H1 (cell line): Measurements from ENCODE around the gene LIX1L. TPM values are rescaled to one million over a fixed set of nuclear protein-coding genes. Genes with fewer than 3 reads are reported as not detected.

ENCODE experiments used
- CTCF ChIA-PET: fragments of 300-600 bp; sonication (Branson Sonifier 250); formaldehyde crosslinking; loops from one replicate; lab custom pipeline; 2021; ENCODE audit not compliant: partially characterized antibody; lab: Charles Lee
- POLR2A ChIA-PET: fragments of 300-600 bp; sonication (Branson Sonifier 250); formaldehyde crosslinking; loops from one replicate; lab custom pipeline; 2021; ENCODE audit warnings: inconsistent platforms; ENCODE audit not compliant: partially characterized antibody; lab: Charles Lee
- DNase-seq, 2 experiments: peaks; one replicate each; pipeline versions ENCODE4 v3.0.0 to v3.0.0-alpha.2; 2010 to 2022; ENCODE audit warnings: low spot score in 2 of 2, low read depth in 1 of 2, mixed read lengths in 1 of 2
- FAIRE-seq: peaks from 2 replicates; lab custom pipeline; 2011; peaks lifted over from hg19 to GRCh38; lab: Jason Lieb, UNC
- H2AFZ ChIP-seq: 2 replicates; pipeline ENCODE4 v1.8.1; 2012; ENCODE audit warnings: low read length, inconsistent platforms
- H2AK5ac ChIP-seq: 2 replicates; pipeline ENCODE4 v1.6.1; 2013; ENCODE audit warnings: low read depth, low read length
- H2BK120ac ChIP-seq: replicated peaks from 2 replicates; pipeline ENCODE3; 2013; ENCODE audit warnings: low read depth, low read length, inconsistent platforms
- H2BK12ac ChIP-seq: 2 replicates; pipeline ENCODE4 v1.6.1; 2013; ENCODE audit warnings: low read depth, low read length
- H2BK15ac ChIP-seq: 2 replicates; pipeline ENCODE4 v1.6.1; 2013; ENCODE audit warnings: low read length
- H2BK20ac ChIP-seq: 2 replicates; pipeline ENCODE4 v1.6.1; 2013; ENCODE audit warnings: low read length
- H2BK5ac ChIP-seq: 2 replicates; pipeline ENCODE4 v1.6.1; 2013; ENCODE audit warnings: low read depth, low read length
- H3K14ac ChIP-seq: 2 replicates; pipeline ENCODE4 v1.6.1; 2013; ENCODE audit warnings: inconsistent platforms; ENCODE audit not compliant: insufficient read length
- H3K18ac ChIP-seq: 2 replicates; pipeline ENCODE4 v1.6.1; 2013; ENCODE audit warnings: low read length; ENCODE audit errors: extremely low read depth
- H3K23ac ChIP-seq: 2 replicates; pipeline ENCODE4 v1.6.1; 2013; ENCODE audit warnings: inconsistent platforms; ENCODE audit not compliant: insufficient read length
- H3K23me2 ChIP-seq: 2 replicates; pipeline ENCODE4 v1.6.1; 2013; ENCODE audit warnings: low read depth, low read length
- H3K27ac ChIP-seq: 2 replicates; pipeline ENCODE4 v1.6.1; 2011; ENCODE audit warnings: low read depth, low read length, inconsistent platforms
- H3K27me3 ChIP-seq, 4 experiments: replicated peaks in 1 of 4; 1 replicate in 1 of 4; 2 replicates in 3 of 4; pipeline versions ENCODE4 v1.6.1 to v1.8.1; 2011 to 2013; ENCODE audit warnings: low read length in 3 of 4, mild to moderate bottlenecking in 3 of 4, inconsistent platforms in 2 of 4, mixed read lengths in 2 of 4, moderate library complexity in 1 of 4; ENCODE audit not compliant: control insufficient read depth in 3 of 4, insufficient read depth in 3 of 4; ENCODE audit errors: extremely low read depth in 1 of 4
- H3K36me3 ChIP-seq, 4 experiments: 2 replicates each; pipeline versions ENCODE4 v1.6.1 to v1.8.1; 2011 to 2013; ENCODE audit warnings: mild to moderate bottlenecking in 4 of 4, low read length in 3 of 4, moderate library complexity in 2 of 4, control low read depth in 1 of 4, inconsistent platforms in 1 of 4; ENCODE audit not compliant: insufficient read depth in 4 of 4, control insufficient read depth in 2 of 4
- H3K4ac ChIP-seq: replicated peaks from 2 replicates; pipeline ENCODE3; 2013; ENCODE audit warnings: low read length, low read depth, mixed read lengths, inconsistent platforms; ENCODE audit not compliant: insufficient read length
- H3K4me1 ChIP-seq, 4 experiments: replicated peaks in 1 of 4; 1 replicate in 1 of 4; 2 replicates in 3 of 4; pipeline versions ENCODE4 v1.6.1 to v1.8.1; 2011 to 2013; ENCODE audit warnings: low read length in 3 of 4, inconsistent platforms in 2 of 4, mixed read lengths in 1 of 4; ENCODE audit not compliant: insufficient read depth in 4 of 4, control insufficient read depth in 3 of 4
- H3K4me2 ChIP-seq, 2 experiments: 2 replicates each; pipeline versions ENCODE4 v1.6.1 to v1.8.1; 2011 to 2013; ENCODE audit warnings: low read depth in 2 of 2, low read length in 2 of 2, control low read depth in 1 of 2, inconsistent platforms in 1 of 2, mild to moderate bottlenecking in 1 of 2; ENCODE audit not compliant: insufficient read depth in 1 of 2
- H3K4me3 ChIP-seq, 4 experiments: fragments of 200-600, 300-600 bp in 1 of 4; sonication (generic), shearing (Covaris generic), sonication (Bioruptor Twin) in 1 of 4; 2 replicates each; pipeline versions ENCODE4 v1.5.1 to v1.8.1; 2011 to 2016; ENCODE audit warnings: low read length in 4 of 4, low read depth in 3 of 4, control low read depth in 2 of 4, inconsistent platforms in 2 of 4, mild to moderate bottlenecking in 2 of 4, mixed read lengths in 1 of 4, moderate library complexity in 1 of 4; ENCODE audit not compliant: insufficient read depth in 2 of 4; ENCODE audit errors: extremely low read depth in 1 of 4
- H3K56ac ChIP-seq: replicated peaks from 2 replicates; pipeline ENCODE3; 2013; ENCODE audit warnings: low read depth, mild to moderate bottlenecking, mixed read lengths, low read length, inconsistent platforms; ENCODE audit not compliant: insufficient read length
- H3K79me1 ChIP-seq: 2 replicates; pipeline ENCODE4 v1.6.1; 2013; ENCODE audit warnings: low read depth, low read length, control low read depth
- H3K79me2 ChIP-seq, 2 experiments: 2 replicates each; pipeline versions ENCODE4 v1.6.1 to v1.8.1; 2012 to 2013; ENCODE audit warnings: low read length in 2 of 2, mild to moderate bottlenecking in 2 of 2, inconsistent platforms in 1 of 2; ENCODE audit not compliant: insufficient read depth in 2 of 2, control insufficient read depth in 1 of 2
- H3K9ac ChIP-seq, 4 experiments: replicated peaks in 1 of 4; 1 replicate in 1 of 4; 2 replicates in 3 of 4; pipeline versions ENCODE4 v1.6.1 to v1.8.1; 2011 to 2013; ENCODE audit warnings: low read depth in 3 of 4, low read length in 3 of 4, control low read depth in 2 of 4, mild to moderate bottlenecking in 2 of 4, moderate library complexity in 2 of 4, inconsistent platforms in 1 of 4; ENCODE audit errors: extremely low read depth in 1 of 4
- H3K9me3 ChIP-seq, 2 experiments: 2 replicates each; pipeline versions ENCODE4 v1.6.1 to v1.8.1; 2012 to 2013; ENCODE audit warnings: mild to moderate bottlenecking in 2 of 2, moderate library complexity in 2 of 2, control low read depth in 1 of 2, inconsistent platforms in 1 of 2, low read depth in 1 of 2, low read length in 1 of 2, mixed read lengths in 1 of 2; ENCODE audit not compliant: insufficient read depth in 2 of 2
- H4K20me1 ChIP-seq, 2 experiments: replicated peaks in 1 of 2; 2 replicates each; pipeline versions ENCODE3 to v1.8.1; 2011 to 2013; ENCODE audit warnings: inconsistent platforms in 2 of 2, low read length in 2 of 2, mild to moderate bottlenecking in 1 of 2; ENCODE audit not compliant: insufficient read depth in 2 of 2, control insufficient read depth in 1 of 2
- H4K5ac ChIP-seq: 2 replicates; pipeline ENCODE4 v1.6.1; 2013; ENCODE audit warnings: low read length, low read depth, mixed read lengths, inconsistent platforms; ENCODE audit not compliant: insufficient read length
- H4K8ac ChIP-seq: 2 replicates; pipeline ENCODE4 v1.8.0; 2013; ENCODE audit warnings: mild to moderate bottlenecking, moderate library complexity, low read length, inconsistent platforms; ENCODE audit not compliant: insufficient read depth; ENCODE audit errors: extremely low read depth
- H4K91ac ChIP-seq: replicated peaks from 2 replicates; pipeline ENCODE3; 2013; ENCODE audit warnings: low read length, mixed read lengths, inconsistent platforms; ENCODE audit not compliant: insufficient read length
- ATF3 ChIP-seq: IDR thresholded peaks from 2 replicates; pipeline ENCODE4 v1.6.1; 2011; ENCODE audit warnings: low read depth, mild to moderate bottlenecking, low read length; ENCODE audit not compliant: insufficient read depth
- BACH1 ChIP-seq: IDR thresholded peaks from 2 replicates; pipeline ENCODE4 v1.6.1; 2012; ENCODE audit warnings: low read length, improper control_type of control experiment
- BRCA1 ChIP-seq: IDR thresholded peaks from 2 replicates; pipeline ENCODE4 v1.6.1; 2012; ENCODE audit warnings: low read depth, low read length, improper control_type of control experiment
- CREB1 ChIP-seq: IDR thresholded peaks from 2 replicates; pipeline ENCODE4 v1.6.1; 2012; ENCODE audit warnings: inconsistent platforms
- FOSL1 ChIP-seq: IDR thresholded peaks from 2 replicates; pipeline ENCODE4 v1.6.1; 2011; ENCODE audit warnings: mild to moderate bottlenecking, low read depth, low read length, moderate library complexity; ENCODE audit not compliant: insufficient read depth
- KDM4A ChIP-seq: IDR thresholded peaks from one replicate; pipeline ENCODE4 v1.7.1; 2012; ENCODE audit warnings: low read depth, mild to moderate bottlenecking, moderate library complexity, low read length, inconsistent platforms; ENCODE audit not compliant: severe bottlenecking
- KDM5A ChIP-seq: fragments of 200-600 bp; IDR thresholded peaks from 2 replicates; pipeline ENCODE4 v1.7.1; 2012; ENCODE audit warnings: mild to moderate bottlenecking, low read length, inconsistent platforms, mixed read lengths
- MAFK ChIP-seq: IDR thresholded peaks from 2 replicates; pipeline ENCODE4 v1.6.1; 2012; ENCODE audit warnings: low read depth, mild to moderate bottlenecking, improper control_type of control experiment, low read length
- POLR2A ChIP-seq, 2 experiments: IDR thresholded peaks; 1 replicate in 1 of 2; 2 replicates in 1 of 2; pipeline ENCODE4 v1.6.1; 2011; ENCODE audit warnings: low read depth in 2 of 2, low read length in 2 of 2, mild to moderate bottlenecking in 2 of 2; ENCODE audit errors: control extremely low read depth in 1 of 2
- POU5F1 ChIP-seq: IDR thresholded peaks from 2 replicates; pipeline ENCODE4 v1.6.1; 2011; ENCODE audit warnings: low read depth, mild to moderate bottlenecking, low read length, moderate library complexity
- TBP ChIP-seq: IDR thresholded peaks from 2 replicates; pipeline ENCODE4 v1.6.1; 2011; ENCODE audit warnings: low read depth, low read length, improper control_type of control experiment
- WGBS, 2 experiments: shearing (Covaris generic) in 1 of 2; methylation state at CpG; one replicate each; pipeline versions ENCODE4 v1.1.6 to v1.1.7; 2013 to 2015; ENCODE audit warnings: low lambda C conversion rate in 2 of 2, mixed read lengths in 2 of 2, inconsistent platforms in 1 of 2, low coverage in 1 of 2, missing lambda C conversion rate in 1 of 2; ENCODE audit not compliant: insufficient replicate concordance in 2 of 2, insufficient coverage in 1 of 2, insufficient read length in 1 of 2; ENCODE audit errors: extremely low coverage in 1 of 2, missing lambda C conversion rate in 1 of 2; 5-methylcytosine and 5-hydroxymethylcytosine counted together
- polyA plus RNA-seq, 7 experiments: library from polyadenylated mRNA; depleted of rRNA in 3 of 7; stranded (reverse) in 5 of 7; unstranded in 2 of 7; fragments of >200 nt in 5 of 7; fragments of 200-250 nt in 2 of 7; gene quantifications; 1 replicate in 5 of 7; 2 replicates in 1 of 7; 4 replicates in 1 of 7; pipeline versions ENCODE4 v1.2.1 to v1.2.3, GENCODE V29; 2011 to 2013; ENCODE audit warnings: missing spikeins in 2 of 7, mixed read lengths in 2 of 7
- total RNA-seq: library from RNA; stranded (reverse); fragmentation: NEBNext Ultra II Directional; extraction: Animal tissue kit (Norgen Biotek cat#: 25700); gene quantifications from 2 replicates; pipeline ENCODE4 v1.2.1, GENCODE V29; 2021

The LIX1L gene
- total and polyA plus RNA-seq, 2 of the 8 experiments (the other 6 are each of a cell fraction or from before 2014, with no cell fraction given), result 2.9 to 3.7 TPM

DNA sequence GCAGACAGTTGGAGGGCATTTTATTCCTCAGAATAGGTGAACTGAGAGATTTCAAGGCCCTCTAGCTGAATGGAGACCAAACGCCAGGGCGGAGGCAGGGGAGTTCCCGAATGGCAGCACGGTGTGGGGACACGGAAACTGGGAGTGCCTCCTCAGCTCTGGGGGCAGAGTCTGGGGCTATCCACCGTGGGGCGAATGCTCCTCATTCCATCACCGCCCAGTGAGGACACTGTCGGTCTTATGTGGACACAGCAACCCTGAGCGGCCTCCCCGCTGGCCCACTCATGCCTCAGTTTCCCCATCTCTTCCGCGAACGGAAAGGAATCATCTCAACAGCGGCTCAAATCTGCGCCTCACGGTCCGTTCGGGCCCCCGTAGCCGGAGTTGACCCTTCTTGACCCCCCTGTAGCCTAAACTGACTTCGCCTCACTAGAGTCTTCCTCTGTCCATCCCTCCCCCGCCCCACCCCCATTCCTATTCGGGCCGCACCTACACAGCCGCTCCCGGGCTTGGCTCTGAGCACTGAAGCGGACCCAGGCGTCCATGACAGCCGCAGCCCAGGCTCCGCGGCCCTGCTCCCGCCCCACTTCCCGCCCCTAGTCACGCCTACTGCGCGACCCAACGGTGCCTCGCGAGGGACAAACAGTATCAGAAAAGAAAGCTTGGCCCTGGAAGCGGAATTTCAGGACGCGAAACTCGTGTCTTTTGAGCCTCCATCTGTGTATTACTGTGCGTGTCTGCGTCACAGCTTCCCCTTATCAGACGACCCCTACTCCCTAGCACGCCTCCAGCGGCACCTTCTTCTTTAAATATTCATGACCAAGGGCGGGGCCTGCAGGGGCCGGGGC, 39.4 kb downstream of the LIX1L start, which contains the start of gene PEX11B:
TSS of gene PEX11B (minus strand) at position 574 of the 848 bp plus-strand sequence. CDS start at position 545, 29 bp downstream.
- WGBS, 2 experiments, result 4% methylated on average over 43 of the region's 51 CpGs; no CpG with 5 or more reads in 1 of the 2 experiments
- Histone ChIP-seq H3K4me2 (peak within 1 kb of the TSS; percentile 94 to 99), H4K20me1 (no peaks in the 10 kb centered on the region), H3K14ac (no peak within 1 kb of the TSS), H3K4ac (no peak within 1 kb of the TSS), H2BK20ac (no peak within 1 kb of the TSS), H3K27ac (no peak within 1 kb of the TSS), H3K4me3 (peak within 1 kb of the TSS; percentile 71 to 96 (median 82)), H2AFZ (peak within 1 kb of the TSS; percentile 87), H3K79me2 (no peaks in the 10 kb centered on the region), H2BK12ac (peak within 1 kb of the TSS; percentile 54), H3K9me3 (no peaks in the 10 kb centered on the region), H4K5ac (peak within 1 kb of the TSS; percentile 35), H2BK120ac (no peak within 1 kb of the TSS), H3K23ac (no peak within 1 kb of the TSS), H4K91ac (no peak within 1 kb of the TSS), H2BK15ac (peak within 1 kb of the TSS; percentile 90; the same call in 1 of the 2 replicates), H3K36me3 (peaks cover 0 to 10% (median 2%) of the 10 kb centered on the region in 4 experiments; a peak in 3 of 8 replicates), H2AK5ac (0 out of 2 replicates have a peak within 1 kb of the TSS, but pooled peaks have one; percentile 45), H3K23me2 (peaks cover 16% of the 10 kb centered on the region), H3K56ac (no peak within 1 kb of the TSS), H3K9ac (peak within 1 kb of the TSS; percentile 48 to 75 (median 60)), H3K4me1 (peaks cover 0 to 6% (median 2%) of the 10 kb centered on the region in 4 experiments; a peak in 6 of 7 replicates), H3K27me3 (no peaks in the 10 kb centered on the region), H2BK5ac (peak within 1 kb of the TSS; percentile 62; the same call in 1 of the 2 replicates), H3K18ac (peak within 1 kb of the TSS; percentile 15; the same call in 1 of the 2 replicates), H4K8ac (peak within 1 kb of the TSS; percentile 75; the same call in 1 of the 2 replicates), H3K79me1 (no peaks in the 10 kb centered on the region)
- FAIRE-seq (no peak), DNase-seq (peak in 1 of 2 experiments; percentile 92)
- CTCF ChIA-PET, result interaction anchor here (0.8 to 15.9 kb wide), 6 partner anchors 9 to 73 kb away, joined by 3 to 146 read pairs (median 4); partner anchors contain the start of genes ITGA10, NUDT17 and RBM8A
- POLR2A ChIA-PET, result interaction anchor here (1.0 to 2.4 kb wide), 15 partner anchors 9 to 134 kb away, joined by 3 to 17 read pairs (median 4); partner anchors contain the start of genes LIX1L, PIAS3 and RBM8A
- TF ChIP-seq KDM4A, result peak; percentile 62
- TF ChIP-seq CREB1, result 0 out of 2 replicates have a peak, but pooled peaks have one; percentile 49
- TF ChIP-seq FOSL1, result no peak
- no peak for TF ChIP-seq MAFK
- 0 out of 2 replicates have a peak, but pooled peaks have one; percentile 36 for TF ChIP-seq BRCA1
- TF ChIP-seq POU5F1, result no peak
- TF ChIP-seq POLR2A (IDR thresholded peaks at IDR 0.05; ENCODE audit: control extremely low read depth in 1 of 2, low read depth in 2 of 2, low read length in 2 of 2), result 0 out of 3 replicates have a peak, but pooled peaks of 1 of the 2 experiments have one; percentile 11
- TF ChIP-seq BACH1, result no peak
- no peak for TF ChIP-seq TBP
- 0 out of 2 replicates have a peak, but pooled peaks have one; percentile 36 for TF ChIP-seq KDM5A
- no peak for TF ChIP-seq ATF3
